HG03108 (cell line): Measurements from ENCODE around the gene GRAP2.

Source experiments
- ATAC-seq: cut with Tn5 transposase; IDR thresholded peaks from one replicate; pipeline ENCODE4 v1.9.1; 2021; ENCODE audit warnings: moderate library complexity; ENCODE audit not compliant: unreplicated experiment

The GRAP2 gene

GRCh38 chr22:39923696-39924095 is 22.8 kb downstream of the GRAP2 start:
- ATAC-seq = no peak

- no peak for ATAC-seq
These were observed 23.4 kb downstream of the GRAP2 start for GRCh38 chr22:39924286-39924685.

GRCh38 chr22:39925273-39925672 is 24.4 kb downstream of the GRAP2 start:
- no peak for ATAC-seq

GRCh38 chr22:39925909-39926679 is 25.2 kb downstream of the GRAP2 start:
- ATAC-seq = no peak

- ATAC-seq = no peak
These were observed 25.9 kb downstream of the GRAP2 start for GRCh38 chr22:39926753-39927152.

- no peak for ATAC-seq
These were observed 26.7 kb downstream of the GRAP2 start for GRCh38 chr22:39927544-39927943.

GRCh38 chr22:39928536-39929520 is 27.9 kb downstream of the GRAP2 start:
- ATAC-seq = no peak

- ATAC-seq = no peak
These were observed 30.4 kb downstream of the GRAP2 start for GRCh38 chr22:39931251-39931650.

GRCh38 chr22:39932166-39932565 is 31.3 kb downstream of the GRAP2 start:
- ATAC-seq = no peak

- no peak for ATAC-seq
These were observed 32.2 kb downstream of the GRAP2 start for GRCh38 chr22:39932918-39933649.

- no peak for ATAC-seq
These were observed 32.9 kb downstream of the GRAP2 start for GRCh38 chr22:39933741-39934140.

GRCh38 chr22:39935116-39935515 is 34.2 kb downstream of the GRAP2 start:
- ATAC-seq = no peak

GRCh38 chr22:39935612-39936011 is 34.7 kb downstream of the GRAP2 start:
- no peak for ATAC-seq

GRCh38 chr22:39936523-39937145 is 35.8 kb downstream of the GRAP2 start:
- ATAC-seq = no peak

- ATAC-seq = no peak
These were observed 37.0 kb downstream of the GRAP2 start for GRCh38 chr22:39937906-39938305.

- ATAC-seq = no peak
These were observed 37.7 kb downstream of the GRAP2 start for GRCh38 chr22:39938509-39939111.

- no peak for ATAC-seq
These were observed 38.9 kb downstream of the GRAP2 start for GRCh38 chr22:39939830-39940229.

- no peak for ATAC-seq
These were observed 39.9 kb downstream of the GRAP2 start for GRCh38 chr22:39940757-39941305.

GRCh38 chr22:39941601-39942000 is 40.7 kb downstream of the GRAP2 start:
- no peak for ATAC-seq
